Measurements from ENCODE around the gene HBEGF. TPM values are rescaled to one million over a fixed set of nuclear protein-coding genes. Genes with fewer than 3 reads are reported as not detected.

The HBEGF gene
- polyA plus RNA-seq, 2 of the 4 experiments (the other 2 are of a cell fraction): 3.4 to 5.0 TPM

DNA sequence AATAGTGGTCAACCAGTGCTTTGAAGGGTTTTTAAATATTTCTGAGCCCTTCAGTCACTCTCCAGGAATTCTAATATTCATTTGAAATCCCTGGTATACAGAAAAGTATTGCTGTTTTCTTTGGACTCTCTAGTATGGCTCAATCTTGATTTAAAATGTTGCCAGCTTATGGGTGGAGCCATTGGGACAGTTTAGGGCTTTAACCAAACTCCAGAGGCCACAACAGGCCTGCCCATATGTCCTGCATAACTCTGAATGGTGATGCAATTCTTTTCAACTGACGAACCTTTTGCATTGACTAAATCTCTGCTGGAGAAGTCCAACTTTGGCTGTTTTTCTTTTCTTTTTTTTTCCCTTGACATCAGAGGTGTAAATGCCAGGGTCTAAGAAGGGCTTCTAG is 44.9 kb upstream of the HBEGF start (continued):
- TF ChIP-seq PHF8 (IDR thresholded peaks at IDR 0.05; ENCODE audit: borderline replicate concordance, low read depth) (no peak), RNF2 (IDR thresholded peaks at IDR 0.05; ENCODE audit: borderline replicate concordance, low read depth) (no peak), NPAS2 (CRISPR knock-in tag; IDR thresholded peaks at IDR 0.05; ENCODE audit: borderline replicate concordance) (no peak), MAFK (IDR thresholded peaks at IDR 0.05; ENCODE audit: partially characterized antibody) (no peak), SREBF2 (IDR thresholded peaks at IDR 0.05) (no peak), FOSB (CRISPR knock-in tag; IDR thresholded peaks at IDR 0.05) (no peak), JUN (IDR thresholded peaks at IDR 0.05) (no peak), RCOR1 (IDR thresholded peaks at IDR 0.05; ENCODE audit: low read depth, low read length) (no peak), EP300 (IDR thresholded peaks at IDR 0.05) (no peak)

DNA sequence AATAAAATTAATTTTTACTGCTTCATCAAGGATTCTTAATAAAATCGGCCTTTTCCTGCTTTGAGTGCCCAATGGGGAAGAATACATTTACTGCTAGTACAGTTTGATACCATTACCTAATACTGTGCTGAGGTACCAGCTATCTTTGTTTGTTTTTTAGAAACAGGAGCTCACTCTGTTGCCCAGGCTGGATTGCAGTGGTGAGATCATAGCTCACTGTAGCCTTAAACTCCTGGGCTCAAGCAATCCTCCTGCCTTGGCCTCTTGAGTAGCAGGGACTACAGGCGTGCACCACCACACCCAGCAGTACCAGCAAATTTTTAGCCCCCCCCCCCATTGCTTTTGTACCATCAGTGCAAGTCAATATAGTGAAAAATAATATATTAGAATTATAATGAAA is 41.6 kb upstream of the HBEGF start:
- TF ChIP-seq, protein P1, sequence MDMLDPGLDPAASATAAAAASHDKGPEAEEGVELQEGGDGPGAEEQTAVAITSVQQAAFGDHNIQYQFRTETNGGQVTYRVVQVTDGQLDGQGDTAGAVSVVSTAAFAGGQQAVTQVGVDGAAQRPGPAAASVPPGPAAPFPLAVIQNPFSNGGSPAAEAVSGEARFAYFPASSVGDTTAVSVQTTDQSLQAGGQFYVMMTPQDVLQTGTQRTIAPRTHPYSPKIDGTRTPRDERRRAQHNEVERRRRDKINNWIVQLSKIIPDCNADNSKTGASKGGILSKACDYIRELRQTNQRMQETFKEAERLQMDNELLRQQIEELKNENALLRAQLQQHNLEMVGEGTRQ (IDR thresholded peaks at IDR 0.05): no peak
- no peak for TF ChIP-seq JUN (IDR thresholded peaks at IDR 0.05)
- no peak for TF ChIP-seq NPAS2 (CRISPR knock-in tag; IDR thresholded peaks at IDR 0.05; ENCODE audit: borderline replicate concordance)
- no peak for TF ChIP-seq HOXB5 (CRISPR knock-in tag; IDR thresholded peaks at IDR 0.05)
- TF ChIP-seq, protein P2, sequence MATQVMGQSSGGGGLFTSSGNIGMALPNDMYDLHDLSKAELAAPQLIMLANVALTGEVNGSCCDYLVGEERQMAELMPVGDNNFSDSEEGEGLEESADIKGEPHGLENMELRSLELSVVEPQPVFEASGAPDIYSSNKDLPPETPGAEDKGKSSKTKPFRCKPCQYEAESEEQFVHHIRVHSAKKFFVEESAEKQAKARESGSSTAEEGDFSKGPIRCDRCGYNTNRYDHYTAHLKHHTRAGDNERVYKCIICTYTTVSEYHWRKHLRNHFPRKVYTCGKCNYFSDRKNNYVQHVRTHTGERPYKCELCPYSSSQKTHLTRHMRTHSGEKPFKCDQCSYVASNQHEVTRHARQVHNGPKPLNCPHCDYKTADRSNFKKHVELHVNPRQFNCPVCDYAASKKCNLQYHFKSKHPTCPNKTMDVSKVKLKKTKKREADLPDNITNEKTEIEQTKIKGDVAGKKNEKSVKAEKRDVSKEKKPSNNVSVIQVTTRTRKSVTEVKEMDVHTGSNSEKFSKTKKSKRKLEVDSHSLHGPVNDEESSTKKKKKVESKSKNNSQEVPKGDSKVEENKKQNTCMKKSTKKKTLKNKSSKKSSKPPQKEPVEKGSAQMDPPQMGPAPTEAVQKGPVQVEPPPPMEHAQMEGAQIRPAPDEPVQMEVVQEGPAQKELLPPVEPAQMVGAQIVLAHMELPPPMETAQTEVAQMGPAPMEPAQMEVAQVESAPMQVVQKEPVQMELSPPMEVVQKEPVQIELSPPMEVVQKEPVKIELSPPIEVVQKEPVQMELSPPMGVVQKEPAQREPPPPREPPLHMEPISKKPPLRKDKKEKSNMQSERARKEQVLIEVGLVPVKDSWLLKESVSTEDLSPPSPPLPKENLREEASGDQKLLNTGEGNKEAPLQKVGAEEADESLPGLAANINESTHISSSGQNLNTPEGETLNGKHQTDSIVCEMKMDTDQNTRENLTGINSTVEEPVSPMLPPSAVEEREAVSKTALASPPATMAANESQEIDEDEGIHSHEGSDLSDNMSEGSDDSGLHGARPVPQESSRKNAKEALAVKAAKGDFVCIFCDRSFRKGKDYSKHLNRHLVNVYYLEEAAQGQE (IDR thresholded peaks at IDR 0.05): no peak
- no peak for TF ChIP-seq CHD2 (IDR thresholded peaks at IDR 0.05; ENCODE audit: low read length, partially characterized antibody)
- no peak for TF ChIP-seq KDM1A (IDR thresholded peaks at IDR 0.05; ENCODE audit: low read depth)
- no peak for TF ChIP-seq CHD4 (IDR thresholded peaks at IDR 0.05; ENCODE audit: borderline replicate concordance)
- TF ChIP-seq KDM5A (IDR thresholded peaks at IDR 0.05): no peak
- TF ChIP-seq SREBF2 (IDR thresholded peaks at IDR 0.05): no peak
- no peak for TF ChIP-seq HEYL (CRISPR knock-in tag; IDR thresholded peaks at IDR 0.05)
- no peak for TF ChIP-seq FOSL2 (IDR thresholded peaks at IDR 0.05)
- no peak for TF ChIP-seq FOSL2 (CRISPR knock-in tag; IDR thresholded peaks at IDR 0.05)
- TF ChIP-seq PBX3 (IDR thresholded peaks at IDR 0.05): no peak
- no peak for TF ChIP-seq ZNF302 (CRISPR knock-in tag; IDR thresholded peaks at IDR 0.05)
- no peak for TF ChIP-seq ZC3H11A (IDR thresholded peaks at IDR 0.05)
- no peak for TF ChIP-seq EHMT2 (IDR thresholded peaks at IDR 0.05; ENCODE audit: low read depth)
- WGBS (ENCODE audit: missing lambda C conversion rate): 73% methylated on average over 2 of the region's 2 CpGs
- FAIRE-seq (no peak), DNase-seq (ENCODE audit: low read depth in 1 of 2, low spot score in 1 of 2) (no peak), ATAC-seq (no peak)
- ChIA-PET CTCF (interaction anchor here (1.3 to 7.6 kb wide), 6 partner anchors 10 to 25 kb away, joined by 3 to 49 read pairs (median 7); no protein-coding TSS in a partner anchor), POLR2A (no interaction called here)
- no peak overlapping the region for H3K4me3 ChIP-seq
- H3K4me1 ChIP-seq: no peaks in the 10 kb centered on the region
- H3K4me2 ChIP-seq: no peak overlapping the region
- H3K27ac ChIP-seq: no peak overlapping the region
- H3K9me3 ChIP-seq: no peaks in the 10 kb centered on the region

All from A549 (cell line).